COLO829 (cell line): ENCODE results near the gene ZSCAN5C.
"Not testable (repeated sequence)": the region's sequence is repeated elsewhere in the genome, so short reads cannot be mapped to it uniquely, and the experiment has no call there.

ENCODE experiments used
- DNase-seq: peaks from one replicate; pipeline ENCODE4 v3.0.0; 2012; ENCODE audit warnings: low spot score

ZSCAN5C gene

DNA sequence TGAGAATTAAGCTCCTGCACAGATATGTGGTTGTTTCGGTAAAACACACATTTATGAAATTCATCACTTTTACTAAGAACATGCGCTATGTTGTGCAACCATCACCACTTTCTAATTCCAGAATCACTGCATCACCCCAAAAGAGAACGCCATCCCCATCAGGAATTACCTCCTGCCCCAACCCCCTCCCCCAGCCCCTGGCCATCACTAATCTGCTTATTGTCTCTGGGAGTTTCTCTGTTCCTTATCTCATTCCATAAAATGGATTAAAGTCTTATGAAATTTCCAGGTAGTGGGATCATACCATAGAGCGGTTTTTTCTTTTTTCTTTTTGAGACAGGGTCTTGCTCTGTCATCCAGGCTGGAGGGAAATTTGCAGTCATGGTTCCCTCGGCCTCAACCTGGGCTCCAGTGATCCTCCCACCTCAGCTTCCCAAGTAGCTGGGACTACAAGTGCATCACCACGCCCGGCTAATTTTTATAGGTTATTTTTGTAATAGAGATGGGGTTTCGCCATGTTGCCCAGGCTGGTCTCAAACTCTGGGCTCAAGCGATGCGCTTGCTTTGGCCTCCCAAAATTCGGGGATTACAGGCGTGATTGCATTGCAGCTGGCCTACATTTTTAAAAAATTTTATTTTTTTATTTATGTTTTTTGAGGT lies 8.0 kb upstream of the ZSCAN5C start:
- DNase-seq = no peak

GRCh38 chr19:56197646-56198045 lies 4.4 kb upstream of the ZSCAN5C start, which contains the start of gene ZSCAN5B:
Gene ZSCAN5B (minus strand): TSS chr19:56197783. CDS start chr19:56193052, 4,731 bp downstream.
- DNase-seq = not testable (repeated sequence)

DNA sequence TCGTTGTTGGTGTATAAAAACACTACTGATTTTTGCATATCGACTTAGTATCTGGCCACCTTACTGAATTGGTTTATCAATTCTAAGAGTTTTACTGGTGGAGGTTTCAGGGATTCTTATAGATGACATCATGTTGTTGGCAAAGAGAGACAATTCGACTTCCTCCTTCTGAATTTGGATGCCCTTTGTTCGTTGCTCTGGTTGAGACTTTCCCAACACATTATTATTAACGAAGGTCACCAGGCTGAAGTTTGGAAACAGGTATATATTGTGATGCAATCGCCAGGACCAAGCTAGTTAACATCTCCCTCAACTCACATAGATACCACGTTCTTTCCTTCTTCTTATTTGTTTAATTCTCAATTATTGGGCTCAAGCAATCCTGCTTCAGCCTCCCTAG lies 2.4 kb upstream of the ZSCAN5C start:
- DNase-seq = no peak

DNA sequence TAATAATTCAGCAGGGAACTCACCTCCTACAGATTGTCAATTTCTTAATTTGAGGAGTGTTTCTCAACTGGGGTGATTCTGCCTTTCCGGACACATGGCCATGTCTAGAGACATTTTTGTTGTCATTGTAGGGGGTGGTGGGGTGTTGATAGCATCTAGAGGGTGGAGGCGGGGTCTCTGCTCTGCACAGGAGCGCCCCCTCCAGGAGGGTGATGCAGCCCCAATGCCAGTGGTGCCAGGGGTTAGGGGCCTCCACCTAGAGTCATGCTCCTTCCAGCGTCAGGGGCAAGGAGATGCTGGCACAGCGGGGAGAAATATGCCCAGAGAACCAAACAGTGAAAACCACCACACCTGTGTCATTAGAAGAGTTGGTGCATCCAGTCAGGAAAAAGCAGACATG lies 5.5 kb downstream of the ZSCAN5C start:
- DNase-seq = not testable (repeated sequence)

DNA sequence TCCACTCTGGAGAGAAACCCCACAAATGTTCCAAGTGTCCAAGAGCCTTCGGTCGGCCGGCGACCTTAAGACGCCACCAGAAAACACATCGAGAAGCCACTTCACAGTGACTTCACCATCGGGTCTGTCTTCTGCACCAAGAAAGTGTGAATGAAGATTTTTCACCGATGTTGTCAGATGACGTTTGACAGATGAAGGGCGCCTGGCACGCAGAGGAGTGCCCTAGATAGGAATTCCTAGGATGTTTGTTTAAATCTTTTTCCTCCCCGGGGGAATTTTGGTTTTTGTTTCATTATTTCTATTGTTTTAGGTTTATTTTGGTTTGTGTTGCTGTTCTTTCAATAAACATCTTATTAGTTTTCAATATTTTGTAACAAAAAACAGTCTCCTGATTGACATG lies 7.0 kb downstream of the ZSCAN5C start:
- DNase-seq = no peak

DNA sequence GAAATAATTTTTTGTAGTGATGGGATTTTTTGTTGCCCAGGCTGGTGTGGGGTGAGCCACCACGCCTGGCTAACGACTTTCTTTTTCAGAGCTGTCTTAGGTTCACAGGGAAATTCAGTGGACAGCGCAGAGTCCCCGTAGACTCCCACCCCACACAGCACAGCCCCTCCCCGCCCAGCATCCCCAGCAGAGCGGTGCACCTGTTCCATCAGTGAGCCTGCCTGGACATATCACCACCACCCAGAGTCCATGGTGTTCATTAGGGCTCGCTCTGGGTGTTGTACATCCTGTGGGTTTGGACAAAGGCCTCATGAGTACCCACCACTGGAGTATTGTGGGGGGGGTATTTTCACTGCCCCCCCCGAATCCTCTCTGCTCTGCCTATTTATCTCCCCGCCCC lies 8.0 kb downstream of the ZSCAN5C start:
- DNase-seq = not testable (repeated sequence)

DNA sequence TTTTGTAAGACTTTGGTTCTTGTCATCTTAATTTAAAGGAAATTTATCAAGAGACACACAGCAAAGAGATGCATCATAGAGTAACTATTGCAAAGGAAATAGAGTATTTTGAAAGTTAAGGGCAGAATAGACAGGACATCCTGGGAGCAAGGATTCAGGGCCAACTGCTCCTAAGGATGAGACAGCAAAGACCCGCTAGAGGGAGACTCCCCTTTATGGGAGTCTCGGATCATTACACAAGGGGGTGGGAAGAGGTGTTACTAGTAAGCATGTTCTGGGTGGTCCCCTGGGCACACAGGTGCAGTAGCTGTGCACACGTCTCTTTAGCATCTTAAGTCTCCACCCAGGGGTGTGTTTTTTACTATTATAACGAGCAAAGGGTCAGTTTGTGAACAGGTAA lies 9.6 kb downstream of the ZSCAN5C start:
- DNase-seq = no peak

- no peak for DNase-seq
These were observed 15.2 kb downstream of the ZSCAN5C start for GRCh38 chr19:56217039-56217949.

DNA sequence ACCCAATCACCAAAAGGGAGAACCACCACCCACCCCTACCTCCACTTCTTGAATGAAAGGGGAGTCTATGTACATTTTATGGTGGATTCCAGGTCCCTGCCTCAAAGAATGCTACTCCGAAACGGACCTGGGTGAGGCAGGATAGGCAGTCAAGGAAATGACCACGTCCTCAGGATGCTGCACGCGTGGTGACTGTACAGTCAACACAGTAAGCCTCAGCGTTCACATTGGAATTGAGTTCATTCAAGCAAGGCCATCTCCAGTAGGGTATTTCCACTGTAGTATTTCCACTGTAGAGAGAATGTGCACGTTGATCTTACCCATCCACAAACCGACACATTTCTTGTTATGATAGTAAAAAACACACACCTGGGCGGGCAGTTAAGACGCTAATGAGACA lies 16.9 kb downstream of the ZSCAN5C start:
- DNase-seq = no peak

GRCh38 chr19:56221442-56221841 lies 19.4 kb downstream of the ZSCAN5C start:
- DNase-seq = not testable (repeated sequence)

DNA sequence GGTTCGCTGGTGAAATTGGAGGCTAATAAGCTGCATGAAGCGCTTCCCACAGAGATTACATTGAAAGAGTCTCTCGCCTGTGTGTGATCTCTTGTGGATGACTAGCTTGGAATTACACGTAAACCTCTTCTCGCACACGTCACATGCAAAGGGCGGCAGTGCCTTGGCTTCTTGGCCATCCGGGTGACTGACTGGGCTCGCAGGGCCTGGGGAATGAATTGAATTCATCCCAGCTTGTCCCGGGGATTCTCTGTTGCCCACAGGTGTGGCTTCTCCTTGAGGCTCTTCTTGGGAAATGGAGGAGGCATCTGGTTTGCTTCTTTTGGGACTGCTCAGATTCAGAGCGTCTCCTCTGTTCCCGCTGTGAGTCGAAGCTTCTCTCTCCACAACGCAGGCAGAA lies 19.8 kb downstream of the ZSCAN5C start:
- no peak for DNase-seq

DNA sequence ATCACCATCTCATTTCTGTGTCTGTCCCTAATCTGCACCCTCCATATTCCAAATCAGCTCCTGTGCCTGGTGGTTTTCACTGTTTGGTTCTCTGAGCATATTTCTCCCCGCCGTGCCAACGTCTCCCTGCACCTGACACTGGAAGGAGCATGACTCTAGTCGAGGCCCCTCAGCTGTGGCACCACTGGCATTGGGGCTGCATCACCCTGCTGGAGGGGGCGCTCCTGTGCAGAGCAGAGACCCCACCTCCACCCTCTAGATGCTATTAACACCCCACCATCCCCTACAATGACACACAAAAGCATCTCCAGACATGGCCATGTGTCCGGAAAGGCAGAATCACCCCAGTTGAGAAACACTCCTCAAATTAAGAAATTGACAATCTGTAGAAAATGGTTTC lies 20.8 kb downstream of the ZSCAN5C start:
- no peak for DNase-seq

GRCh38 chr19:56223481-56223880 lies 21.4 kb downstream of the ZSCAN5C start:
- no peak for DNase-seq

DNA sequence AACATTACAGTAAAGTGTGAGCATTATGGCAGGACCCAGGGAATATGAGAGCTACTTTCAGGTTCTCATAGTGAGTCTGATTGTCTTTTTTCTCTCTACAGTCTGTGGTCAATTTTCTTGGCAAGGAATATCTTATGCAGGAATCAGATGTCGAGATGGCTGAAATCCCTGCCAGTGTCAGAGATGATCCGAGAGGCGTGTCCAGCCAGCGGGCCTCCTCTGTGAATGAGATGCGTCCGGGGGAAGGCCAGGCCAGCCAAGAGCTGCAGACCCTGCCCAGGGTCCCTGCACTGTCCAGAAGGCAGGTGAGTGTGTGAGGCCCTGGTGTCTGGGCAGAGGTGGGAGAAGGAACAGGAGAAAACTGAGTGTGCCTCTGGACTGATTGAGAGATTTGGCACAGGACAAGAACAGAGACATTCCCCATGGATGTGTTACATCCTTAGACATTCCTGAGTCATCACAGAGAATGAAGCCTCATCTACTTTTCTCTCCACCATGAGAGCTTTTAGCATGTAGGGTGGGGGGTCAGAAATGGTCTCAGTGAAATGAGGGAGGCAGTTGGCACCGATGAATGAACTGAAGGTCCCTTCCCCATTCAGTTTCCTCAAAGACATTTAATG lies 43.2 kb downstream of the ZSCAN5C start:
- no peak for DNase-seq

GRCh38 chr19:56245764-56246163 lies 43.7 kb downstream of the ZSCAN5C start:
- not testable (repeated sequence) for DNase-seq

DNA sequence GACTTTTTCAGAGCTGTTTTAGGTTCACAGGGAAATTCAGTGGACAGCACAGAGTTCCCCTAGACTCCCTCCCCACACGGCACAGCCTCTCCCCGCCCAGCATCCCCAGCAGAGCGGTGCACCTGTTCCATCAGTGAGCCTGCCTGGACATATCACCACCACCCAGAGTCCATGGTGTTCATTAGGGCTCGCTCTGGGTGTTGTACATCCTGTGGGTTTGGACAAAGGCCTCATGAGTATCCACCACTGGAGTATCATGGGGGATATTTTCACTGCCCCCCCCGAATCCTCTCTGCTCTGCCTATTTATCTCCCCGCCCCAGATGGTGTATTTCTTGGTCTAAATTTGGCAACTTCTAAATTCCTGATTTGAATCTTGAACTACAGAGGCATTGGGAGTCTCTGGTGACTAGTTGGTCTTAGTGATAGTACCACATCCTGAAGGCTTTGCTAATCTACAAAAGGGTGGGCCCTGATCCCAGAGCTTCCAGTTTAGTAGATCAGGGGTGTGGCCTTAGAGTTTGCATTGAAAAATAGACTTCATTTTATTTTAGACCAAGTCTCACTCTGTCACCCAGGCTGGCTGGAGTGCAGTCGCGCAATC lies 46.8 kb downstream of the ZSCAN5C start:
- not testable (repeated sequence) for DNase-seq

- DNase-seq = peak; percentile 78
These were observed 50.8 kb downstream of the ZSCAN5C start for GRCh38 chr19:56252699-56253422.

DNA sequence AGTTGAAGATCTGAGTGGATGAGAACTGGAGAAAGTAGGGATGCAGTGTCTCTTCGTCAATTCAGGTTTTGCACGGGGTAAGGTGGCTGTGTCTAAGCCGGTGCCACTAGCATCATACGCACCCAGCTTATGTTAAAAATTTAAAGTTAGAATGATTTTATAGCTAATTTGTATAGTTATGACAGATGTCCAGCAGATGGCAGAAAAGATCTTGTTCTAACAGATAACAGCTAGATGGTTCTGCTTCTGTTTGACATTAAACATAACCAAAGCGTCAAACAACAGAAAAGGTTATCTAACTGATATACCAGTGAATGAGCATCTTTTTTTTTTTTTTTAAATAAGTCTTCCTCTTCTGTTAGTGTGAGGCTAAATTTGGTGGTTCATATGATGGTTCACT lies 51.7 kb downstream of the ZSCAN5C start:
- DNase-seq = peak; percentile 66

DNA sequence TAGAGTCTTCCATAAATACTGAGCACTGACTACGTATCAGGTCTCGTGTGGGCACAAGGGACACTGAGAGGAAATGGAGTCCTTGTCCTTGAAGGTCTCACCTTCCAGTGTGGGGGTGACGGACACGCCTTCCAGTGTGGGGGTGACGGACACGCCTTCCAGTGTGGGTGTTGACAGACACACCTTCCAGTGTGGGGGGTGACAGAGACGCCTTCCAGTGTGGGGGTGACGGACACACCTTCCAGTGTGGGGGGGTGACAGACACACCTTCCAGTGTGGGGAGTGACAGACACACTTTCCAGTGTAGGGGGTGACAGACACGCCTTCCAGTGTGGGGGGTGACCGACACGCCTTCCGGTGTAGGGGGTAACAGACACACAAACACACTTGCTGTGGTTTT lies 56.2 kb downstream of the ZSCAN5C start:
- no peak for DNase-seq
